ENCODE results near the gene GCNT3. TPM values are rescaled to one million over a fixed set of nuclear protein-coding genes. Genes with fewer than 3 reads are reported as not detected.
"Not testable (repeated sequence)": the region's sequence is repeated elsewhere in the genome, so short reads cannot be mapped to it uniquely, and the experiment has no call there.

The GCNT3 gene
- total RNA-seq, 1 donor from 2014 or later, result not detected

DNA sequence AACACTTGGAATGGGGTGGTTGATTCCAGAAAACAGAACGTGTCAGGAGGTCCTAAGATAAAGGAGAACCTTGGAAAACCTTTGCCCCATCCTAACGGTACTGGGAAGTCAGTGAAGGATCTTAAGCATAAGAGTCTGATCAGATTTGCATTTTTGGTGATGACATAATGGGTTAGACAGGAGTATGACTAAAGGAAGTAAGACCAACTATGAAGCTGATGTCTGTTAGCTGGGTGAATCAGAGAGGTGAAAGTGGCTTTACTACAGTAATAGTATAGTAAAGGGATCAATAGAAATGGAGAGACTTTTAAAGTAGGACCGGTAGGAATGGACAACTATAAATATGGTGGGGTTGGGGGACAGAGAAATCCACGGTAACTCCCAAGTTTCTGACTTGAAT lies 33.2 kb downstream of the GCNT3 start:
- no peak overlapping the region for H3K27ac ChIP-seq
- peaks cover 3% of the 10 kb centered on the region for H4K20me1 ChIP-seq (ENCODE audit: low read depth)
- DNase-seq (ENCODE audit: low spot score), result no peak
- Mint-ChIP-seq H3K27me3 (ENCODE audit: insufficient read depth, low read depth) (no peaks in the 10 kb centered on the region), H3K4me1 (no peaks in the 10 kb centered on the region), H3K36me3 (peaks cover 12% of the 10 kb centered on the region), H3K27ac (no peak overlapping the region), H3K9me3 (no peaks in the 10 kb centered on the region), H3K4me3 (no peak overlapping the region)
- H3K79me2 ChIP-seq (ENCODE audit: low read depth), result peaks cover 9% of the 10 kb centered on the region
- TF ChIP-seq, protein P1, sequence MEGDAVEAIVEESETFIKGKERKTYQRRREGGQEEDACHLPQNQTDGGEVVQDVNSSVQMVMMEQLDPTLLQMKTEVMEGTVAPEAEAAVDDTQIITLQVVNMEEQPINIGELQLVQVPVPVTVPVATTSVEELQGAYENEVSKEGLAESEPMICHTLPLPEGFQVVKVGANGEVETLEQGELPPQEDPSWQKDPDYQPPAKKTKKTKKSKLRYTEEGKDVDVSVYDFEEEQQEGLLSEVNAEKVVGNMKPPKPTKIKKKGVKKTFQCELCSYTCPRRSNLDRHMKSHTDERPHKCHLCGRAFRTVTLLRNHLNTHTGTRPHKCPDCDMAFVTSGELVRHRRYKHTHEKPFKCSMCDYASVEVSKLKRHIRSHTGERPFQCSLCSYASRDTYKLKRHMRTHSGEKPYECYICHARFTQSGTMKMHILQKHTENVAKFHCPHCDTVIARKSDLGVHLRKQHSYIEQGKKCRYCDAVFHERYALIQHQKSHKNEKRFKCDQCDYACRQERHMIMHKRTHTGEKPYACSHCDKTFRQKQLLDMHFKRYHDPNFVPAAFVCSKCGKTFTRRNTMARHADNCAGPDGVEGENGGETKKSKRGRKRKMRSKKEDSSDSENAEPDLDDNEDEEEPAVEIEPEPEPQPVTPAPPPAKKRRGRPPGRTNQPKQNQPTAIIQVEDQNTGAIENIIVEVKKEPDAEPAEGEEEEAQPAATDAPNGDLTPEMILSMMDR (IDR thresholded peaks at IDR 0.05), result no peak
- TF ChIP-seq EZH2 (IDR thresholded peaks at IDR 0.05), result no peak
- H3K36me3 ChIP-seq, result peaks cover 12% of the 10 kb centered on the region
- H3K4me2 ChIP-seq, result no peak overlapping the region
- no peaks in the 10 kb centered on the region for H3F3A ChIP-seq (ENCODE audit: low read depth)
- H3K9me3 ChIP-seq (ENCODE audit: low read depth), result no peaks in the 10 kb centered on the region
- H3K4me1 ChIP-seq, result no peaks in the 10 kb centered on the region
- H3K27me3 ChIP-seq, result no peaks in the 10 kb centered on the region
- H2AFZ ChIP-seq (replicated peaks), result no peak overlapping the region
- H3K4me3 ChIP-seq, result no peak overlapping the region
- no peak overlapping the region for H3K9ac ChIP-seq

DNA sequence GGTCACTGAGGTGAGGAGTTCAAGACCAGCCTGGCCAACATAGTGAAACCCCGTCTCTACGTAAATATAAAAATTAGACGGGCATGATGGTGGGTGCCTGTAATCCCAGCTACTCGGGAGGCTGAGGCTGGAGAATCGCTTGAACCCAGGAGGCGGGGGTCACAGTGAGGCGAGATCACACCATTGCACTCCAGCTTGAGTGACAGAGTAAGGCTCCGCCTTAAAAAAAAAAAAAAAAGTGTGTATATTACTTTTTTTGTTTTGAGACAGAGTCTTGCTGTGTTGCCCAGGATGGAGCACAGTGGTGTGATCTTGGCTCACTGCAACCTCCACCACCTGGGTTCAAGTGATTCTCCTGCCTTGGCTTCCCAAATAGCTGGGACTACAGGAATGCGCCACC lies 34.2 kb downstream of the GCNT3 start:
- H3K27ac ChIP-seq; H3K4me1 ChIP-seq; H3K9me3 Mint-ChIP-seq; H3K4me3 ChIP-seq; H3F3A ChIP-seq (ENCODE audit: low read depth); DNase-seq (ENCODE audit: low spot score); H3K4me2 ChIP-seq; H3K27ac Mint-ChIP-seq; H4K20me1 ChIP-seq (ENCODE audit: low read depth); H2AFZ ChIP-seq (replicated peaks); H3K4me3 Mint-ChIP-seq; H3K27me3 Mint-ChIP-seq (ENCODE audit: insufficient read depth, low read depth); H3K9me3 ChIP-seq (ENCODE audit: low read depth); H3K9ac ChIP-seq; H3K27me3 ChIP-seq; H3K4me1 Mint-ChIP-seq: not testable (repeated sequence)
- peaks cover 21% of the 10 kb centered on the region for H3K36me3 ChIP-seq
- peaks cover 21% of the 10 kb centered on the region for H3K36me3 Mint-ChIP-seq
- H3K79me2 ChIP-seq (ENCODE audit: low read depth), result peaks cover 14% of the 10 kb centered on the region

DNA sequence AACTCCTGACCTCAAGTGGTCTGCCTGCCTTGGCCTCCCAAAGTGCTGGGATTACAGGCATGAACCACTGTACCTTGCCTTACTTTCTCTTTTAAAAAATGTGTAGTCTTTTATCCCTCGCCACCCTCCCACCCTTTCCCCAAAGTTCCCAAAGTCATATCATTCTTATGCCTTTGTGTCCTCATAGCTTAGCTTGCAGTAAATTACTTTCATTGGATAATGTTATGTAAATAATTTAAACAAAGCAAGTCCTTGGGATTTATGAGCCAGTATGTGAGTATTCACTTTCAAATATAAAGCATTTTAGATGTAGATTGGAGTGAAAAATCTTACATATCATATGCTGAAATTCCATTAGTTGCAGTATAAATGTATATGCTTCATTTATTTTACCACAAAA lies 34.7 kb downstream of the GCNT3 start:
- H4K20me1 ChIP-seq (ENCODE audit: low read depth), result peaks cover 8% of the 10 kb centered on the region
- TF ChIP-seq EZH2phosphoT487 (IDR thresholded peaks at IDR 0.05), result no peak
- TF ChIP-seq, protein P1 (IDR thresholded peaks at IDR 0.05), result no peak
- no peak for TF ChIP-seq EZH2 (IDR thresholded peaks at IDR 0.05)
- no peaks in the 10 kb centered on the region for H3K9me3 Mint-ChIP-seq
- H3K27me3 ChIP-seq, result no peaks in the 10 kb centered on the region
- H3K36me3 ChIP-seq, result peaks cover 22% of the 10 kb centered on the region
- no peaks in the 10 kb centered on the region for H3K27me3 Mint-ChIP-seq (ENCODE audit: insufficient read depth, low read depth)
- no peak overlapping the region for H2AFZ ChIP-seq (replicated peaks)
- H3K79me2 ChIP-seq (ENCODE audit: low read depth), result peaks cover 16% of the 10 kb centered on the region
- no peaks in the 10 kb centered on the region for H3K4me1 ChIP-seq
- no peaks in the 10 kb centered on the region for H3F3A ChIP-seq (ENCODE audit: low read depth)
- H3K36me3 Mint-ChIP-seq, result peaks cover 20% of the 10 kb centered on the region
- no peaks in the 10 kb centered on the region for H3K4me1 Mint-ChIP-seq
- H3K27ac ChIP-seq, result no peak overlapping the region
- H3K9me3 ChIP-seq (ENCODE audit: low read depth), result no peaks in the 10 kb centered on the region
- H3K4me3 ChIP-seq, result no peak overlapping the region
- DNase-seq (ENCODE audit: low spot score), result no peak
- no peak overlapping the region for H3K4me3 Mint-ChIP-seq
- H3K9ac ChIP-seq, result no peak overlapping the region
- H3K27ac Mint-ChIP-seq, result no peak overlapping the region
- H3K4me2 ChIP-seq, result no peak overlapping the region

DNA sequence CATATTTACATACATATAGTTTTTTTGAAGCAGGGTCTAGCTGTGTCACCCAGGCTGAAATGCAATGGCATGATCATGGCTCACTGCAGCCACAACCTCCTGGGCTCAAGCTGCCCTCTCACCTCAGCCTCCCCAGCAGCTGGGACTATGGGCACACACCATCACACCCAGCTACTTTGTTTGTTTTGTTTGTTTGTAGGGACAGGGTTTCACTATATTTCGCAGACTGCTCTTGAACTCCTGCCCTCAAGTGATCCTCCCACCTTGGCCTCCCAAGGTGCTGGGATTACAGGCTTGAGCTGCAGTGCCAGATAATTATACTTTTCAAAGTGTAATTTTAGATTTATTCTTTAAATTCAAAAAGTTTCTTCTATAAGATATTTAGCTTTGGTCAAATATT lies 35.5 kb downstream of the GCNT3 start:
- H3K27me3 ChIP-seq, result no peaks in the 10 kb centered on the region
- Mint-ChIP-seq H3K9me3 (no peaks in the 10 kb centered on the region), H3K27ac (no peak overlapping the region), H3K36me3 (peaks cover 23% of the 10 kb centered on the region), H3K27me3 (ENCODE audit: insufficient read depth, low read depth) (no peaks in the 10 kb centered on the region), H3K4me1 (no peaks in the 10 kb centered on the region), H3K4me3 (no peak overlapping the region)
- H3K27ac ChIP-seq, result no peak overlapping the region
- H3K4me2 ChIP-seq, result no peak overlapping the region
- H3K79me2 ChIP-seq (ENCODE audit: low read depth), result peaks cover 24% of the 10 kb centered on the region
- no peak overlapping the region for H2AFZ ChIP-seq (replicated peaks)
- no peak overlapping the region for H3K9ac ChIP-seq
- DNase-seq (ENCODE audit: low spot score), result no peak
- peaks cover 8% of the 10 kb centered on the region for H4K20me1 ChIP-seq (ENCODE audit: low read depth)
- H3K4me3 ChIP-seq, result no peak overlapping the region
- H3K36me3 ChIP-seq, result peaks cover 30% of the 10 kb centered on the region
- H3K4me1 ChIP-seq, result no peaks in the 10 kb centered on the region
- no peaks in the 10 kb centered on the region for H3K9me3 ChIP-seq (ENCODE audit: low read depth)
- TF ChIP-seq EZH2phosphoT487 (IDR thresholded peaks at IDR 0.05), result no peak
- TF ChIP-seq EZH2 (IDR thresholded peaks at IDR 0.05), result no peak
- TF ChIP-seq, protein P1 (IDR thresholded peaks at IDR 0.05), result no peak
- H3F3A ChIP-seq (ENCODE audit: low read depth), result no peaks in the 10 kb centered on the region
